Lower lobe of right lung (tissue), 2 donors: Measurements from ENCODE around the gene ZNF487. TPM values are rescaled to one million over a fixed set of nuclear protein-coding genes. Genes with fewer than 3 reads are reported as not detected.

Experiments used
- ATAC-seq, 2 donors: fragments of 200-7000 bp; cut with Tn5 transposase; one replicate each; pipeline ENCODE4 v1.9.1; 2020 to 2022; ENCODE audit warnings: mild to moderate bottlenecking in 2 of 2, moderate library complexity in 2 of 2
- DNase-seq: peaks from one replicate; pipeline ENCODE4 v3.0.0-alpha.2; 2020
- H3K27ac ChIP-seq: fragments of 200-600 bp; one replicate; pipeline ENCODE4 v1.8.0; 2022
- H3K27me3 ChIP-seq: fragments of 200-600 bp; one replicate; pipeline ENCODE4 v1.8.0; 2022; ENCODE audit warnings: low read depth
- H3K36me3 ChIP-seq: fragments of 200-600 bp; one replicate; pipeline ENCODE4 v1.8.0; 2022; ENCODE audit warnings: mild to moderate bottlenecking
- H3K4me1 ChIP-seq: fragments of 200-600 bp; one replicate; pipeline ENCODE4 v1.8.0; 2022
- H3K4me3 ChIP-seq: fragments of 200-600 bp; one replicate; pipeline ENCODE4 v1.8.0; 2022; ENCODE audit warnings: mild to moderate bottlenecking
- H3K9me3 ChIP-seq: fragments of 200-600 bp; one replicate; pipeline ENCODE4 v1.8.0; 2022
- intact Hi-C: fragments of 100-400 bp; cut with DNase I; formaldehyde crosslinking; loops from one replicate; pipeline ENCODE4 v1.11.0; 2022
- total RNA-seq: library from RNA; stranded (reverse); fragmentation: NEBNext Ultra II Directional; extraction: Animal tissue kit (Norgen Biotek cat#: 25700); gene quantifications from one replicate; pipeline ENCODE4 v1.2.1, GENCODE V29; 2021
- TF ChIP-seq, protein P1 (sequence below): fragments of 200-600 bp; IDR thresholded peaks from one replicate; pipeline ENCODE4 v1.8.0; 2022; ENCODE audit warnings: antibody characterized with exemption, mild to moderate bottlenecking
- donor health status: DM: no; HTN: yes; CAD: no; lungs with severe emphysema.

Gene ZNF487
- total RNA-seq, 1 donor from 2014 or later = 5.0 TPM

GRCh38 chr10:43411536-43411935 lies 25.4 kb upstream of the ZNF487 start:
- intact Hi-C loops = no loop called here
- H3K27ac ChIP-seq = no peak overlapping the region

GRCh38 chr10:43415544-43415943 lies 21.4 kb upstream of the ZNF487 start:
- TF ChIP-seq, protein P1, sequence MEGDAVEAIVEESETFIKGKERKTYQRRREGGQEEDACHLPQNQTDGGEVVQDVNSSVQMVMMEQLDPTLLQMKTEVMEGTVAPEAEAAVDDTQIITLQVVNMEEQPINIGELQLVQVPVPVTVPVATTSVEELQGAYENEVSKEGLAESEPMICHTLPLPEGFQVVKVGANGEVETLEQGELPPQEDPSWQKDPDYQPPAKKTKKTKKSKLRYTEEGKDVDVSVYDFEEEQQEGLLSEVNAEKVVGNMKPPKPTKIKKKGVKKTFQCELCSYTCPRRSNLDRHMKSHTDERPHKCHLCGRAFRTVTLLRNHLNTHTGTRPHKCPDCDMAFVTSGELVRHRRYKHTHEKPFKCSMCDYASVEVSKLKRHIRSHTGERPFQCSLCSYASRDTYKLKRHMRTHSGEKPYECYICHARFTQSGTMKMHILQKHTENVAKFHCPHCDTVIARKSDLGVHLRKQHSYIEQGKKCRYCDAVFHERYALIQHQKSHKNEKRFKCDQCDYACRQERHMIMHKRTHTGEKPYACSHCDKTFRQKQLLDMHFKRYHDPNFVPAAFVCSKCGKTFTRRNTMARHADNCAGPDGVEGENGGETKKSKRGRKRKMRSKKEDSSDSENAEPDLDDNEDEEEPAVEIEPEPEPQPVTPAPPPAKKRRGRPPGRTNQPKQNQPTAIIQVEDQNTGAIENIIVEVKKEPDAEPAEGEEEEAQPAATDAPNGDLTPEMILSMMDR = no peak
- H3K9me3 ChIP-seq = no peaks in the 10 kb centered on the region
- H3K27me3 ChIP-seq = no peaks in the 10 kb centered on the region
- DNase-seq = no peak
- ATAC-seq = no peak
- H3K36me3 ChIP-seq = no peaks in the 10 kb centered on the region
- peaks cover 9% of the 10 kb centered on the region for H3K4me1 ChIP-seq
- H3K4me3 ChIP-seq = no peak overlapping the region
- H3K27ac ChIP-seq = no peak overlapping the region
- intact Hi-C loops = no loop called here

More at GRCh38 chr10:43411536-43411935, 25.4 kb upstream of the ZNF487 start:
- Histone ChIP-seq H3K36me3 (no peaks in the 10 kb centered on the region), H3K27me3 (no peaks in the 10 kb centered on the region), H3K4me3 (no peak overlapping the region), H3K9me3 (no peaks in the 10 kb centered on the region), H3K4me1 (peaks cover 11% of the 10 kb centered on the region)
- DNase-seq = no peak
- TF ChIP-seq, protein P1 = no peak
- no peak for ATAC-seq

GRCh38 chr10:43417950-43418768 lies 18.8 kb upstream of the ZNF487 start:
- H3K9me3 ChIP-seq = no peaks in the 10 kb centered on the region
- H3K4me1 ChIP-seq = peaks cover 17% of the 10 kb centered on the region
- no peak overlapping the region for H3K4me3 ChIP-seq
- DNase-seq (no peak), ATAC-seq (peak in 1 of 2 donors; percentile 5)
- peak overlapping the region; percentile 53 for H3K27ac ChIP-seq
- no peaks in the 10 kb centered on the region for H3K36me3 ChIP-seq
- TF ChIP-seq, protein P1 = no peak
- no peaks in the 10 kb centered on the region for H3K27me3 ChIP-seq
- intact Hi-C loops = no loop called here

DNA sequence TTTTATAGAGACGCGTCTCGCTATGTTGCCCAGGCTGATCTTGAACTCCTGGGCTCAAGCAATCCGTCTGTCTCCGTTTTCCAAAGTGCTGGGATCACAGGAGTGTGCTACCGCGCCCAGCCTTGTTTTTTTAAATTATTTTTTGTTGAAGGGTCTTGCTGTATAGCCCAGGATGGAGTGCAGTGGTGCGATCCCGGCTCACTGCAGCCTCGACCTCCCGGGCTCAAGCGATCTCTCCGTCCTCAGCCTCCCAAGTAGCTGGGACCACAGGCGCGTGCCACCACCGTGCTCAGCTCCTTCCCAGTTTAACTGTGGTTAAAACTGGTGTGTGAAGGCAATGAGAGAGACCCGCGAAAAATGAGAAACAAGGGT lies 16.9 kb upstream of the ZNF487 start:
- ATAC-seq = no peak
- TF ChIP-seq, protein P1 = no peak
- Histone ChIP-seq H3K27me3 (no peaks in the 10 kb centered on the region), H3K4me1 (peaks cover 17% of the 10 kb centered on the region), H3K36me3 (no peaks in the 10 kb centered on the region), H3K27ac (peak overlapping the region; percentile 99), H3K4me3 (peak overlapping the region; percentile 67), H3K9me3 (no peaks in the 10 kb centered on the region)
- intact Hi-C loops = no loop called here
- DNase-seq = no peak

- Histone ChIP-seq H3K36me3 (no peaks in the 10 kb centered on the region), H3K9me3 (no peaks in the 10 kb centered on the region), H3K4me1 (peaks cover 17% of the 10 kb centered on the region), H3K27me3 (no peaks in the 10 kb centered on the region), H3K27ac (peak overlapping the region; percentile 99), H3K4me3 (peak overlapping the region; percentile 67)
- TF ChIP-seq, protein P1 = peak; percentile 19
- DNase-seq = peak; percentile 92
- intact Hi-C loops = no loop called here
- peak; percentile 98 to 99 for ATAC-seq
Observed at GRCh38 chr10:43420369-43421200, 16.3 kb upstream of the ZNF487 start.
